GM12874 (cell line): ENCODE measurements around the gene ITPR2.

ENCODE experiments used
- TF ChIP-seq, protein P1 (sequence below): IDR thresholded peaks from 2 replicates; pipeline ENCODE4 v1.5.1; 2011; ENCODE audit warnings: low read depth, mild to moderate bottlenecking, control low read depth, low read length, moderate library complexity; ENCODE audit not compliant: insufficient read depth

Gene ITPR2

GRCh38 chr12:26694402-26694801 lies 138.6 kb downstream of the ITPR2 start:
- TF ChIP-seq, protein P1, sequence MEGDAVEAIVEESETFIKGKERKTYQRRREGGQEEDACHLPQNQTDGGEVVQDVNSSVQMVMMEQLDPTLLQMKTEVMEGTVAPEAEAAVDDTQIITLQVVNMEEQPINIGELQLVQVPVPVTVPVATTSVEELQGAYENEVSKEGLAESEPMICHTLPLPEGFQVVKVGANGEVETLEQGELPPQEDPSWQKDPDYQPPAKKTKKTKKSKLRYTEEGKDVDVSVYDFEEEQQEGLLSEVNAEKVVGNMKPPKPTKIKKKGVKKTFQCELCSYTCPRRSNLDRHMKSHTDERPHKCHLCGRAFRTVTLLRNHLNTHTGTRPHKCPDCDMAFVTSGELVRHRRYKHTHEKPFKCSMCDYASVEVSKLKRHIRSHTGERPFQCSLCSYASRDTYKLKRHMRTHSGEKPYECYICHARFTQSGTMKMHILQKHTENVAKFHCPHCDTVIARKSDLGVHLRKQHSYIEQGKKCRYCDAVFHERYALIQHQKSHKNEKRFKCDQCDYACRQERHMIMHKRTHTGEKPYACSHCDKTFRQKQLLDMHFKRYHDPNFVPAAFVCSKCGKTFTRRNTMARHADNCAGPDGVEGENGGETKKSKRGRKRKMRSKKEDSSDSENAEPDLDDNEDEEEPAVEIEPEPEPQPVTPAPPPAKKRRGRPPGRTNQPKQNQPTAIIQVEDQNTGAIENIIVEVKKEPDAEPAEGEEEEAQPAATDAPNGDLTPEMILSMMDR: no peak

DNA sequence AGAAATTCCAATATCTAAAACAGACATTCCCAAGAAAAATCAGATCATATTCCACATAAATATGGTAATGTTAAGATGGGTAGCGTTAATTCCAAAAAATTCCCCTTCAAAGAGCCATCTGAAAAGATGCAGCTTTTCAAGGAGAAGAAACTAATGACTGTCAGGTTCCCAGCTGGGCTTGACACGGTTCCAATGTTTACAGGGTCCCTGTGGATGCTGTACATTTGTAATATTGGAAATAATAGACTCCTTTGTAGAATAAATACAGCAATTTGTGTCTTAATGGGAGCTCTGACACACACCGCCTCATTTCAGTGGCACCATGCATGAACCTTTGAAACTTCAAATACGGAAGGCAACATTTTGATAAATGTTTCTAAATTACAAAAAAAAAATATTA lies 140.6 kb downstream of the ITPR2 start:
- TF ChIP-seq, protein P1: no peak

DNA sequence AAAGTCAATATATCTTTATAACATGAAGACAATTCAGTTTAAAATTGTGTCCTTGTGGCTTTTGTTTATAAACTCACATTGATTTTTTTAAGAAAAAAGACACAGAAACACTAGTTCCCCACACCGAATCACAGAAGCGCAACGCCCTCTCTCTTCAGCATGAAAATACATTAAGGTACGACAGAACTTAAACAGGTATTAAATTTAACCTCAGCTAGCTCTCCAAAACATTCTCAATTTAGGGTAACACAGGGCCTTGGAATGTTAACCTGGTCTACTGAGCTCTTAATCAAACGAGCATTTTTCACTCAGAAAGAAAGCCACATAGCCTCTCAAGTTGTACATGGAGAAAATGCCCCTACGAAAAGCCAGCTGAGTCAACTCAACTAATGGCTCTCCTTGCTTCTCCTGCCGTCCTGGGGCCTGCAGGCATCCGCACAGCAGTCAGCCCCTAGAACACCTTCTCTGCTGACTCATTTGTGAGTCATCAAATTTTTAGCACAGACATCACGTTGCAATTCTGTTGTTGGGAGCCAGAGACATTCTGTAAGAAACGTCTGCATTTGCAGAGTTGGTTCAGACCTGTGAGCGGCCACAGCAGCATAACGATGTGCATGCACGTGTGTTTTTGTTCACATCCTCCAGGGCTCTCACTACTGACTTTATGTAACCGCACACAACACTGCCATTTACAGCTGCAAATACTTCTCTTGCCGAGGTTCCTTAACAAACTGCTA lies 141.6 kb downstream of the ITPR2 start:
- TF ChIP-seq, protein P1: no peak

DNA sequence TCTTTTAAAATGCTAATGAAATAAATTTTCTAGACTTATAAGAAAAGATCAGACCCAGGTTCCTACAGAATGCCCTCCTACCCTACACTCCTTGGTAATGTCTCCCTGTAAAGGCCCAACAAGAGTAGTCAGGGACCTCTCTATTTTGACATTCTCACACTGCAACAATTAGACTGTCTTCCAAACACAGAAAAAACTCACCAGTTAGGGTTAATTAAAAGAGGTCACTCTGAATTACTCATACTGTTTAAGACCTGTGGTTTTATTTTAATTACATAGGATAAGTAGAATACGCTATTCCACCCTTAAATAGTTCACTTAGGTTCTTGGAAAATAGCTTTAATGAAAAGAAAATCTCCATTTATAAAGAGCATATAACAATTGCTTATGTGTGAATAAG lies 142.4 kb downstream of the ITPR2 start:
- TF ChIP-seq, protein P1: no peak

GRCh38 chr12:26689281-26689841 lies 143.6 kb downstream of the ITPR2 start:
- TF ChIP-seq, protein P1: no peak

- TF ChIP-seq, protein P1: no peak
Observed at GRCh38 chr12:26688344-26688904, 144.6 kb downstream of the ITPR2 start.

DNA sequence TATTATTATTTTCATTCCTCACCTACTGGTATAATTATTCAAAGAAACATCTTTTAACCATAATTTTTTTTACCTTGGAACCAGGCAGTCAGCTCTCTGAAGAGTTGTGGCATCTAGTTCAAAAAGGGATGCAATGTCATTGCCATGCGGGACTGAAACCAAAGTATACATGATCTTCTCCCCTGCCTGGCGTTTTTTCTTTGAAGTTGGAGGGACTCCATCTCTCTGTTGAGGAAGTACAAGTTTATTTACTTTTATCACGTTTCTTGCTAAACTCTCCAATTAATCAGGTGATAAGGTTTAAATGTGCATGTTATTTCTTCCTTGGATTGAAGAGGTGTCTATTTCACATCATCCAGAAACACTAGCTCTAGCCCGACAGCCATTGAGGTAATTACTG lies 146.6 kb downstream of the ITPR2 start:
- TF ChIP-seq, protein P1: no peak
